Astrocyte of the spinal cord (primary cell): Measurements from ENCODE around the gene OR52B6.
A peak's percentile ranks its signal among the peaks of the same experiment; 100 is the strongest.

Experiments used
- DNase-seq: peaks from one replicate; pipeline ENCODE4 v3.0.0; 2011; ENCODE audit warnings: low read depth, low spot score
- H3K4me3 ChIP-seq: 2 replicates; pipeline ENCODE4 v1.5.1; 2011; ENCODE audit warnings: low read depth, mild to moderate bottlenecking, low read length, moderate library complexity
- in situ Hi-C: cut with HindIII; loops from 2 replicates; pipeline ENCODE4 v1.10.0; 2017; ENCODE audit warnings: low sequenced_read_pairs
- TF ChIP-seq, protein P1 (sequence below): IDR thresholded peaks from 2 replicates; pipeline ENCODE4 v1.5.1; 2012; ENCODE audit warnings: low read depth, mild to moderate bottlenecking, low read length, inconsistent platforms

The OR52B6 gene

DNA sequence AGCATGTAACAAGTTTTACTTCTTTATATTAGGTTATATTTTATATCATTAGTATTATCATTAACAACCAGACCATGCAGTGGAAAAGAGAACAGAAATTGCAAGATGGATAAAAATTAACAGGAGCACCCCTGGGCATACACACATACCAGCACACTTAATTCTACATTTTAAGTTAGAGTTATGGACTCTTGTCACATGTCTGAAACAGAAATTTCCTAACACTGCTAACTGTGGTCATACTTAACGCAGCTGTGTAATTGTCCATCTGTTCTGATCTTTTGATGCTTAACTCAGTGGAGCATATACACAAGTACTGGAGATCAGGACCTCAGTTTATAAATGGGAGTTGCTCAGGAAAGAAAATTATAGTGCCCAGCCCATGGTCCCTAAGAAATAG lies 32.7 kb upstream of the OR52B6 start:
- in situ Hi-C loops, result no loop called here
- TF ChIP-seq, protein P1, sequence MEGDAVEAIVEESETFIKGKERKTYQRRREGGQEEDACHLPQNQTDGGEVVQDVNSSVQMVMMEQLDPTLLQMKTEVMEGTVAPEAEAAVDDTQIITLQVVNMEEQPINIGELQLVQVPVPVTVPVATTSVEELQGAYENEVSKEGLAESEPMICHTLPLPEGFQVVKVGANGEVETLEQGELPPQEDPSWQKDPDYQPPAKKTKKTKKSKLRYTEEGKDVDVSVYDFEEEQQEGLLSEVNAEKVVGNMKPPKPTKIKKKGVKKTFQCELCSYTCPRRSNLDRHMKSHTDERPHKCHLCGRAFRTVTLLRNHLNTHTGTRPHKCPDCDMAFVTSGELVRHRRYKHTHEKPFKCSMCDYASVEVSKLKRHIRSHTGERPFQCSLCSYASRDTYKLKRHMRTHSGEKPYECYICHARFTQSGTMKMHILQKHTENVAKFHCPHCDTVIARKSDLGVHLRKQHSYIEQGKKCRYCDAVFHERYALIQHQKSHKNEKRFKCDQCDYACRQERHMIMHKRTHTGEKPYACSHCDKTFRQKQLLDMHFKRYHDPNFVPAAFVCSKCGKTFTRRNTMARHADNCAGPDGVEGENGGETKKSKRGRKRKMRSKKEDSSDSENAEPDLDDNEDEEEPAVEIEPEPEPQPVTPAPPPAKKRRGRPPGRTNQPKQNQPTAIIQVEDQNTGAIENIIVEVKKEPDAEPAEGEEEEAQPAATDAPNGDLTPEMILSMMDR, result no peak
- DNase-seq, result no peak
- H3K4me3 ChIP-seq, result no peak overlapping the region

DNA sequence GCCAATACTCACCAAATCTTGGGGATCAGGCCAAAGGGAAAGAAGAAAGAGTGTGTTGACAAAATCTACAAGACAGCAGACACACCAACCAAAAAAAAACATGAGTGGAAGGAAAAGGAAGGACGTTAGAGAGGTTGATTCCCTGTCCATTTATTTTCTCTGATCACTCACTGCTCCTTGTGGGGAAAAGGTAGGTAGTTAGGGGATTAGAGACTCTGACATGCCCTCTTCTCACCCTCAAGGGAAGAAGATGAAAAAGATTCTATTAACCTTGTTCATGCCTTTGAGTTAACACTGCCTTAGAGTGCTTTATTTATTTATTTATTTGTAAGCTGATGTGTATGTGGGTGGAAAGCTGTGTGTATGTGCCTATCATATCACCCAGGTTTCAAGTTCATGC lies 32.2 kb upstream of the OR52B6 start, which contains the start of gene OR52H1:
TSS of gene OR52H1 (minus strand) at position 101 of the 400 bp plus-strand sequence. CDS start 3,035 bp downstream, outside the sequence.
- DNase-seq, result no peak
- H3K4me3 ChIP-seq, result no peak within 1 kb of the TSS
- in situ Hi-C loops, result no loop called here
- TF ChIP-seq, protein P1, result no peak

DNA sequence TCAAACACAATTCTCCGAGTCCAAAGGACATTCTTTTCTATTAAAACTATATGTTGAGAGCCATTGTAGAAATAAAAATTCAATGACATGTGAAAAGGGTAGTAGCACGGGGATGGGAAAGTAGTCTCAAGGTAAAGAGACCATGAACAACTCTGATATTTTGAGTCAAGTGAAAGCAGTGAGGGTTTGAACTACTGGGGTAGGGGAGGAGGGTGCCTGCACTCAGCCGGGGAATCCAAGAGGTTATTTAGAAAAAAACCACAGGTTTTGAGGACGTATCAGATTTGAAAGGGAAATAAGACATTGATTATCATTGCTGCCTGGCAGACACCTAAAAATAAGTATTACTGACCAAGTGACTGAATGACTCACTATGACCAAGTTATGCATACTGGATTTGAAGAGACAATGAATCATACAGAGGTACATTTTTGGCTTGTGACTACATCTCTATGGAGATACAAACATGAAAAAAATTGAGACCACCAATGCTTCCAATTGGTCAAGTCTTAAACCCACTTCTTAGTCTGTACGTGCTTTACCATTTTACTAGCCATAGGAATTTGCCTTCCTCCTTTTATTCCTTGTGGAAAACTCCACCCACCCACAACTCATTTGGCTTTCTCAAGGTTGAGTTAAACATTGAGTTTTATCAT lies 30.1 kb upstream of the OR52B6 start:
- TF ChIP-seq, protein P1, result no peak
- no peak overlapping the region for H3K4me3 ChIP-seq
- DNase-seq, result peak; percentile 75
- in situ Hi-C loops, result no loop called here

DNA sequence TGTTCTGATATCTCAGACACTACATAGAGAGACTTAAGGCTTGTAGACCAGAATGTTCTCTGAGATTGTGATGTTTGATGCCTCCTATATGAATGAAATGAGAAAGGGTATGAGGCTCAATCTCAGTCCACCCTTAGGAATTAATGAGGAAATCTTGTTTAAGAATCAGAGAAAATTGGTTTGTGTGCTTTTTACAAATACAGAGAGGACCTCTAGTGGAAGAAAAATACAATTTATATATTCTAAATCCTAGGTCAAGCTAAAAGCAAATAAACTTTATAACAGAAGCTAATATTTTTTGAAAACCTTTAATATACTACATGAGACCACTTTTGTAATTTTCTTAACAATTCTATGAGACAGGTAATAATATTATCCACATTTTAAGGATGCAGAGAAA lies 27.3 kb upstream of the OR52B6 start:
- no peak overlapping the region for H3K4me3 ChIP-seq
- TF ChIP-seq, protein P1, result peak; percentile 17
- in situ Hi-C loops, result no loop called here
- no peak for DNase-seq

DNA sequence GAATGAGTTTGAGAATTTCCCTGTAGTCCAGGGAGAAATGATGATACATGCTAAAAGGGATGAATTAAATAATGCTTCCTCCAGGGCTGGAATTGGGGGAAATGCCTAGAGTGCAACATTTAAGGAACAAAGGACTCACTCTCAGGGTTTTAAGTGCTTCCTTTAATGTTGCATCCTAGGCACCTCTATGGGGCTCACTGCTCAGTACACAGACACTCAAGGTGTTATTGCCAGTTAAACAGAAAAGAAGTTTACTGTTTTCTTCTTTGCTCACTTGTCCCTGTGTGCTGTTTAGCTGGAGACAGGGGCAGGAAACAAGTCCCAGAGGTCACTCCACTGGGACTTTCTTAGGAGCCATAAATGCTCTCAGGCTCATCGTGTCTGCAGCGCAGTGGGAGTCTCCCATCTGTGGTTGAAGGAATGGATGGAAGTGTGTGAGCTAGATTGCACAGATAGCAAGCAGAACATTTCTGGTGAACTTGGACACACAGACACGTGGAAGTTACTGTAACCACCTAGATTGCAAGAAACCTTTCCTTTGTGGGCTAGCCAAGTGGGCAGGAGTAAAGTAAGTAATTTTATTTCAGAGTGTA lies 24.0 kb upstream of the OR52B6 start:
- TF ChIP-seq, protein P1, result no peak
- DNase-seq, result no peak
- in situ Hi-C loops, result no loop called here
- H3K4me3 ChIP-seq, result no peak overlapping the region

DNA sequence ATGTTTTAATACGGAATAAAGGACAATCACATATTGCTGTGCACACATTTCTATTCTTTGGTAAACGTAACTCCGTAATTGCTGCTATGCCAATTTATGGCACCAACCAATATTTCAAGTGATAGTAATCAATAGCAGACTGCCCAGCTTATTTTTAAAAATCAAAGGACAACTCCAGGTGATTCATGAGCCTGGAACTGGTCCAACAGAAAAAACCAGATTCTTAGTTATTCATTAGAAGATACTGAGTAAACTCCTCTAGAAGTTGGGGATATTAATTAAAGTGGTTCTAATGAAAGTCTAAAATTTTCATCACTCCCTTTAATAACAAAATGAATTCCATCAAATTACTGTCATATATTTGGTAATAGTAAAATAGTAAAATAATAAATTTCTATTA lies 22.9 kb upstream of the OR52B6 start:
- no peak for DNase-seq
- in situ Hi-C loops, result no loop called here
- TF ChIP-seq, protein P1, result no peak
- H3K4me3 ChIP-seq, result no peak overlapping the region
